Heart right ventricle (tissue), 16 donors: ENCODE results near the gene TICRR. TPM values are rescaled to one million over a fixed set of nuclear protein-coding genes. Genes with fewer than 3 reads are reported as not detected.

Source experiments
- ATAC-seq, 8 donors: fragments of 200-7000 bp; cut with Tn5 transposase; one replicate each; pipeline ENCODE4 v1.9.1; 2020; ENCODE audit warnings: mild to moderate bottlenecking in 8 of 8, moderate library complexity in 8 of 8, moderate number of reproducible peaks in 1 of 8
- DNase-seq, 2 donors: peaks; one replicate each; pipeline ENCODE4 v3.0.0-alpha.2; 2020
- H3K27ac ChIP-seq, 10 donors: fragments of 200-600 bp; sonication (generic) in 2 of 10; one replicate each; pipeline versions ENCODE4 v1.5.0 to v1.8.0; 2020 to 2022; ENCODE audit warnings: mild to moderate bottlenecking in 3 of 10
- H3K27me3 ChIP-seq, 7 donors: fragments of 200-600 bp; one replicate each; pipeline ENCODE4 v1.8.0; 2021 to 2022; ENCODE audit warnings: mild to moderate bottlenecking in 2 of 7
- H3K36me3 ChIP-seq, 9 donors: fragments of 200-600 bp; sonication (generic) in 1 of 9; one replicate each; pipeline versions ENCODE4 v1.5.0 to v1.8.0; 2020 to 2022; ENCODE audit warnings: mild to moderate bottlenecking in 2 of 9
- H3K4me1 ChIP-seq, 9 donors: fragments of 200-600 bp; sonication (generic) in 1 of 9; one replicate each; pipeline versions ENCODE4 v1.5.0 to v1.8.0; 2020 to 2022; ENCODE audit warnings: mild to moderate bottlenecking in 4 of 9
- H3K4me3 ChIP-seq, 10 donors: fragments of 200-600 bp; sonication (generic) in 2 of 10; one replicate each; pipeline versions ENCODE4 v1.5.0 to v1.8.0; 2020 to 2022; ENCODE audit warnings: mild to moderate bottlenecking in 7 of 10, moderate library complexity in 2 of 10
- H3K9me3 ChIP-seq, 11 donors: fragments of 200-600 bp in 10 of 11; sonication (generic) in 2 of 11; one replicate each; pipeline versions ENCODE4 v1.5.0 to v1.8.0; 2013 to 2022; ENCODE audit warnings: mild to moderate bottlenecking in 2 of 11, control low read depth in 1 of 11, moderate library complexity in 1 of 11
- CTCF ChIP-seq, 9 donors: fragments of 200-600 bp; sonication (generic) in 2 of 9; IDR thresholded peaks; one replicate each; pipeline versions ENCODE4 v1.5.0 to v1.8.0; 2021 to 2022; ENCODE audit warnings: antibody characterized with exemption in 9 of 9, mild to moderate bottlenecking in 5 of 9, moderate library complexity in 1 of 9
- WGBS, 2 donors: extraction: QIAGEN DNeasy Blood & Tissue Kit; methylation state at CpG; one replicate each; pipeline ENCODE4 v1.1.7; 2013; ENCODE audit warnings: inconsistent platforms in 1 of 2; 5-methylcytosine and 5-hydroxymethylcytosine counted together
- intact Hi-C, 10 donors: fragments of 100-400 bp; cut with DNase I; formaldehyde crosslinking; loops; one replicate each; pipeline versions ENCODE4 v1.11.1 to v1.14.2; 2022
- polyA plus RNA-seq, 2 donors: library from polyadenylated mRNA; stranded (reverse); fragments of 200-250 nt; gene quantifications; one replicate each; pipeline ENCODE4 v1.2.3, GENCODE V29; 2013
- total RNA-seq, 10 donors: library from RNA; stranded (reverse); fragmentation: NEBNext Ultra II Directional in 3 of 10; extraction: Animal tissue kit (Norgen Biotek cat#: 25700) in 3 of 10; gene quantifications; one replicate each; pipeline versions ENCODE4 v1.2.1 to v1.2.4, GENCODE V29; 2021 to 2023
- donor health status: Arrhythmogenic right ventricular cardiomyopathy.
- donor health status: ischemic (EF 13 %, LVEDD 7.1; RV severe dilation, severe dysfunction).
- donor health status: healthy with polysubstance abuse.
- donor health status: DM: no; HTN: yes; CAD: no.
- donor health status: DM: no; HTN: no; CAD: no.
- donor health status: ischemic (EF 25% LVEDD 6.9; RV normal size, moderate dysfunction).
- donor health status: ischemic (EF 25% LVEDD 5.7; RV mildly dilated, moderate dysfunction).
- donor health status: healthy.
- donor health status: DM: yes; HTN: yes; CAD: no.
- donor health status: Ischemic cardiomyopathy.
- donor health status: ischemic (EF 35%, LVEDD 5.7; RV mildly dilated, moderate dysfunction).
- donor health status: nonischemic (EF 11% LVEDD 7.7; RV severe dilation, severe dysfunction).
- donor health status: DM: yes; HTN: yes; CAD: no.
- donor health status: PGD.
- donor health status: ischemic (EF 29% LVEDD 5.4; RV normal size, mild dysfunction).
- donor health status: nonischemic (EF 23%, LVEDD 6.1; RV moderate dilation, normal function).

The TICRR gene
- total and polyA plus RNA-seq, 12 donors: under 0.01 to 0.93 (median 0.05) TPM; not detected in 6

- intact Hi-C loops: no loop called here
- 90 to 91% methylated on average over 15 of the region's 15 CpGs for WGBS, 2 donors
- Histone ChIP-seq H3K36me3 (no peaks in the 10 kb centered on the region), H3K27ac (no peak overlapping the region), H3K4me1 (peaks cover under 1 to 11% (median 8%) of the 10 kb centered on the region in 9 donors), H3K4me3 (no peak overlapping the region), H3K9me3 (no peaks in the 10 kb centered on the region), H3K27me3 (peaks cover 0 to 5% (median 0%) of the 10 kb centered on the region in 7 donors)
- DNase-seq (no peak), ATAC-seq (no peak)
- no peak for TF ChIP-seq CTCF (IDR thresholded peaks at IDR 0.05)
Observed at GRCh38 chr15:89669941-89670340, 94.7 kb downstream of the TICRR start.

- 80 to 86% methylated on average over 12 of the region's 12 CpGs for WGBS, 2 donors
- DNase-seq: no peak
- no peak overlapping the region for H3K27ac ChIP-seq
- H3K36me3 ChIP-seq: no peaks in the 10 kb centered on the region
- no peak overlapping the region for H3K4me3 ChIP-seq
- H3K9me3 ChIP-seq: no peaks in the 10 kb centered on the region
- ATAC-seq: no peak
- TF ChIP-seq CTCF (IDR thresholded peaks at IDR 0.05): no peak
- no peaks in the 10 kb centered on the region for H3K27me3 ChIP-seq
- H3K4me1 ChIP-seq: peaks cover 0 to 3% (median under 1%) of the 10 kb centered on the region in 9 donors
- intact Hi-C loops: no loop called here
Observed at GRCh38 chr15:89670971-89671560, 95.8 kb downstream of the TICRR start.

- H3K4me3 ChIP-seq: no peak overlapping the region
- no peaks in the 10 kb centered on the region for H3K4me1 ChIP-seq
- intact Hi-C loops: no loop called here
- no peak overlapping the region for H3K27ac ChIP-seq
- TF ChIP-seq CTCF (IDR thresholded peaks at IDR 0.05): no peak
- WGBS, 2 donors: 60 to 66% methylated on average over 4 of the region's 4 CpGs
- no peaks in the 10 kb centered on the region for H3K27me3 ChIP-seq
- ATAC-seq: no peak
- DNase-seq: no peak
- no peaks in the 10 kb centered on the region for H3K9me3 ChIP-seq
- H3K36me3 ChIP-seq: no peaks in the 10 kb centered on the region
Observed at GRCh38 chr15:89671687-89672086, 96.4 kb downstream of the TICRR start.

- Histone ChIP-seq H3K9me3 (no peaks in the 10 kb centered on the region), H3K36me3 (no peaks in the 10 kb centered on the region), H3K4me3 (no peak overlapping the region), H3K27me3 (no peaks in the 10 kb centered on the region), H3K27ac (no peak overlapping the region), H3K4me1 (no peaks in the 10 kb centered on the region)
- no peak for DNase-seq
- WGBS, 2 donors: 85 to 89% methylated on average over 12 of the region's 12 CpGs
- ATAC-seq: peak in 1 of 8 donors; percentile 18
- intact Hi-C loops: no loop called here
- no peak for TF ChIP-seq CTCF (IDR thresholded peaks at IDR 0.05)
Observed at GRCh38 chr15:89672221-89673164, 97.2 kb downstream of the TICRR start.
